Chondrocyte (in vitro differentiated cells): ENCODE data around the gene ELF3. TPM values are rescaled to one million over a fixed set of nuclear protein-coding genes. Genes with fewer than 3 reads are reported as not detected.
"Not testable (repeated sequence)": the region's sequence is repeated elsewhere in the genome, so short reads cannot be mapped to it uniquely, and the experiment has no call there.

ENCODE experiments used
- DNase-seq: peaks from one replicate; pipeline ENCODE4 v3.0.0; 2021; ENCODE audit warnings: mixed read lengths, low spot score
- H3K27ac Mint-ChIP-seq: one replicate; pipeline ENCODE4 v1.8.0; 2021; ENCODE audit warnings: mild to moderate bottlenecking, moderate library complexity, mixed read lengths; ENCODE audit not compliant: unreplicated experiment
- H3K27me3 Mint-ChIP-seq: 2 replicates; pipeline ENCODE4 v1.8.0; 2021; ENCODE audit warnings: low read depth, mixed read lengths
- H3K36me3 Mint-ChIP-seq: 2 replicates; pipeline ENCODE4 v1.8.0; 2021; ENCODE audit warnings: low read depth, mixed read lengths
- H3K4me1 Mint-ChIP-seq: 2 replicates; pipeline ENCODE4 v1.8.0; 2021; ENCODE audit warnings: low read depth, mild to moderate bottlenecking, mixed read lengths
- H3K4me3 Mint-ChIP-seq: one replicate; pipeline ENCODE4 v1.8.0; 2021; ENCODE audit warnings: mild to moderate bottlenecking, moderate library complexity, mixed read lengths; ENCODE audit not compliant: unreplicated experiment
- H3K9me3 Mint-ChIP-seq: 2 replicates; pipeline ENCODE4 v1.8.0; 2021; ENCODE audit warnings: low read depth, mixed read lengths
- CTCF ChIP-seq: fragments of 200-600 bp; sonication (generic); IDR thresholded peaks from 2 replicates; pipeline ENCODE4 v1.5.0; 2021; ENCODE audit warnings: antibody characterized with exemption, mild to moderate bottlenecking, moderate library complexity
- long read RNA-seq: library from polyadenylated mRNA; stranded (forward); transcript quantifications from one replicate; pipeline ENCODE4 v2.0.0, GENCODE V29; 2021
- total RNA-seq: library from RNA; stranded (reverse); gene quantifications from 3 replicates; pipeline ENCODE4 v1.2.1, GENCODE V29; 2021

ELF3 gene
- total RNA-seq, result 0.10 to 0.40 TPM (median 0.36 TPM) in 3 replicates
- long read RNA-seq, result 0 reads

- H3K36me3 Mint-ChIP-seq, result peaks cover under 1% of the 10 kb centered on the region
- H3K4me3 Mint-ChIP-seq, result no peak within 1 kb of the TSS
- peaks cover 20% of the 10 kb centered on the region for H3K4me1 Mint-ChIP-seq
- H3K27me3 Mint-ChIP-seq, result peaks cover 2% of the 10 kb centered on the region
- no peak for DNase-seq
- peak within 1 kb of the TSS; percentile 12 for H3K27ac Mint-ChIP-seq
- no peak for TF ChIP-seq CTCF
- H3K9me3 Mint-ChIP-seq, result no peaks in the 10 kb centered on the region
Observed at GRCh38 chr1:202010180-202011015, at the start of gene ELF3. TSS of gene ELF3 (plus strand) at chr1:202010587. CDS start at chr1:202011137, 550 bp downstream.

- not testable (repeated sequence) for H3K9me3 Mint-ChIP-seq, H3K4me1 Mint-ChIP-seq, H3K27ac Mint-ChIP-seq, H3K27me3 Mint-ChIP-seq, DNase-seq, H3K4me3 Mint-ChIP-seq
- peaks cover 32% of the 10 kb centered on the region for H3K36me3 Mint-ChIP-seq
Observed at GRCh38 chr1:201962382-201962781, 48.0 kb upstream of the ELF3 start.

- no peaks in the 10 kb centered on the region for H3K27me3 Mint-ChIP-seq
- H3K36me3 Mint-ChIP-seq, result peaks cover 31% of the 10 kb centered on the region
- H3K9me3 Mint-ChIP-seq, result no peaks in the 10 kb centered on the region
- DNase-seq, result no peak
- H3K4me3 Mint-ChIP-seq, result no peak overlapping the region
- H3K4me1 Mint-ChIP-seq, result no peaks in the 10 kb centered on the region
- TF ChIP-seq CTCF, result no peak
- H3K27ac Mint-ChIP-seq, result no peak overlapping the region
Observed at GRCh38 chr1:201964261-201964660, 46.1 kb upstream of the ELF3 start.

GRCh38 chr1:201966171-201966570 is 44.2 kb upstream of the ELF3 start:
- no peak overlapping the region for H3K27ac Mint-ChIP-seq
- H3K27me3 Mint-ChIP-seq, result no peaks in the 10 kb centered on the region
- H3K36me3 Mint-ChIP-seq, result peaks cover 32% of the 10 kb centered on the region
- no peak overlapping the region for H3K4me3 Mint-ChIP-seq
- no peak for TF ChIP-seq CTCF
- no peaks in the 10 kb centered on the region for H3K9me3 Mint-ChIP-seq
- H3K4me1 Mint-ChIP-seq, result peaks cover 5% of the 10 kb centered on the region
- DNase-seq, result no peak

- Mint-ChIP-seq H3K4me3 (no peak overlapping the region), H3K27me3 (no peaks in the 10 kb centered on the region), H3K27ac (peak overlapping the region; percentile 17), H3K36me3 (peaks cover 23% of the 10 kb centered on the region), H3K4me1 (peaks cover 5% of the 10 kb centered on the region), H3K9me3 (no peaks in the 10 kb centered on the region)
- TF ChIP-seq CTCF, result no peak
- no peak for DNase-seq
Observed at GRCh38 chr1:201968202-201968925, 42.0 kb upstream of the ELF3 start.
